COR-L47 (cell line): ENCODE results near the gene METAP1.
"Not testable (repeated sequence)": the region's sequence is repeated elsewhere in the genome, so short reads cannot be mapped to it uniquely, and the experiment has no call there.

ENCODE experiments used
- DNase-seq: peaks from one replicate; lab custom pipeline; 2025; lab: John Stamatoyannopoulos, UW

Gene METAP1

DNA sequence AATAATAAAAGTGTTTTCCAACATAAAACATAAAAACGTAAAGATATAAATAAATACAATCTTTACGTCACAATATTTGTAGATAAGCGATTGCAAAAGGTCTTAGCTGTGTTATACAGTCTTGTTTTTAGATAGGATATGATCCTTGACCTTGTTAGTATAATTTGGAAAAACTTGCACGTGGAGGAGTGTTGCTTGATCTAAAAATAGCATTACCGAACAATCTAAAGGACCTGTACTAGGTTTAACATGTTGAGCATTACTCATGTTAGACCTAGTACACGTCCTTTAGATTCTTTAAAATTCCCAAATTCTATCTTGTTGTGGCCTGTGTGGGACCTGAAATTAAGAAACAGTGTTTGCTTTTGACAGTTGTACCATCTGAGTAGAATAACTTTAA is 1.6 kb downstream of the METAP1 start:
- DNase-seq, result no peak

DNA sequence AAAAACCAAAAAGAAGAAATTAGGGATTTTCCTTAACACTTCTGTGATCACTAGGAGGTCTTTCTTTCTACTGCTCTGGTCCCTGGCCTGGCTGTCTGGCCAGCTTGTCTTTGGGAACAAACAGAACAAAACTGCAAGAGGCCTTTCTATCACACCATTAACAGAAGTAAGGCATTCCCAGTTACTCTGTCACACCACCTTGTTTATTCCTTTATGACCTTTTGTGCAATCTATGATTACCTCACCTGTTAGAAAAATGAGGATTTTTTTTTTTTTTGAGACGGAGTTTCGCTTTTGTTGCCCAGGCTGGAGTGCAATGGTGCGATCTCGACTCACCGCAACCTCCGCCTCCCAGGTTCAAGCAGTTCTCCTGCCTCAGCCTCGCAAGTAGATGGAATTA is 3.0 kb downstream of the METAP1 start:
- DNase-seq, result no peak

DNA sequence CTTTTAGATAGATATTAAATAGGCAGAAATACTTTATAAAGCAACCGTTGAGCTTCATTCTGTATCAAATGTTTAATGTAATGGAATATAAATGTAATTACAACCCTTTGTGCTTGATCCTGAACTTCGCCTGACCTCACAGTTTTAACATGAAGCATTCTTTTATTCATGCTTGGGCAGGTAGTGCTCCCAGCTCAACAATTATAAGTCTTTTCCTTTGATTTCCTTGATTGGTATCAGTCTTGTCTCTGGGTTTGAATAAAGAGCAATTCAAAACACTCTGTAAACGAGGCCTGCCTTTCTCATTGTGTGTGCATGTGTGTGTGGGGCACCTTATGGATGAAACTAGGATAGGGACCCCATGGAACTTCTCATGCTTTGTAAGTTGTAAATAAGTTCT is 6.8 kb downstream of the METAP1 start:
- no peak for DNase-seq

DNA sequence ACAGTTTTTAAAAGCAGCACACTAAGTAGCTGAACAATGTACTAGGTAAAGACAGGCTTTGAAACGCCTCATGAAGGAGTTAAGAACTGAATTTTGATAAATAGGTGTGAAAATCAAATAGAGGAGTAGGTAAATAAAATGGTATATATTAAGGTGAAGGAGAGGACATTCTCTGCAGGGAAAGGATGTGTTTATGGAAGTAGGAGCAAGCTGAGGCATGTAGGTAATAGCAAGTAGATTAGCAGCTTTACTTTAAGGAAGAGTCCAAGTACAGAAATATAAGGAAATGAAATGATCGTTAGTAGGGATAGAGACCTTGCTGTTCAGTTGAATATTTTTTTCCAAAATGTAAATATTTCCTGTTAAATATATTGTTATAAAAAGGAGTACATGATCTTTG is 12.5 kb downstream of the METAP1 start:
- no peak for DNase-seq

DNA sequence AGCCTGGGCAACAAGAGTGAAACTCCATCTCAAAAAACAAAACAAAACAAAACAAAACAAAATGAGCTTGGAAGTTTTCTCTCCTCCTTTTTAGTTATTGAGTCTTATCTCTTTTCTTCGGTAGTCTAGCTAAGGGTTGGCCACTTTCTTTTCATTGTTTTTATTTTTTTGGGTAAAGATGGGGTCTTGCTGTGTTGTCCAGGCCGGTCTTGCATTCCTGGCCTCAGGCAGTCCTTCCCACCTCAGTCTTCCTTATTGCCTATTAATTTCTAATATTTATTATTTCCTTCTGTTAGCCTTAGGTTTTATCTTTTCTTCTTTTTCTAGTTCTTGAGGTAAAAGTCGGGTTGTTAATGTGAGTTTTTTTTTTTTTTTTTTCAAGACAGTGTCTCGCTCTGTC is 16.4 kb downstream of the METAP1 start:
- DNase-seq, result no peak

DNA sequence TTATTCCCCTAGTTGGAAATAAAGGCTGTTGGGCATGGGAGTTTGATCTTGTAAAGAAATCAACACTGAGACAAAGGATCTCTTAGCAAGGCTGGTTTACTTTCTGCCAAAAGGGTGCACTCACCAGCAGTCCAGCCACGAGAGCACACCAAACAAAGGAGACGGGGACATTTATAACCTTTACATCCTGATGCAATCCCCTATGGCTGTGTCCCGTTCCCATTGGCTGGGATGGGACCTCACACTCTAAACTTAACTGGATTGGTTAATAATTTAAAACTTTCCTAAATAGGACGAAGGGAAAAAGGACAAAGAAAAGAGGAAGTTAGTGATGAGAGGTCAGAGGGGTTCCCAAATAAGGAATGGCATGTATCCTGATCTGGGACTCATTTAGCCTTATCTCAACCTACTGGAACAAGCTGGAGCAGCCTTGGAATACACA is 17.9 kb downstream of the METAP1 start:
- DNase-seq, result no peak

DNA sequence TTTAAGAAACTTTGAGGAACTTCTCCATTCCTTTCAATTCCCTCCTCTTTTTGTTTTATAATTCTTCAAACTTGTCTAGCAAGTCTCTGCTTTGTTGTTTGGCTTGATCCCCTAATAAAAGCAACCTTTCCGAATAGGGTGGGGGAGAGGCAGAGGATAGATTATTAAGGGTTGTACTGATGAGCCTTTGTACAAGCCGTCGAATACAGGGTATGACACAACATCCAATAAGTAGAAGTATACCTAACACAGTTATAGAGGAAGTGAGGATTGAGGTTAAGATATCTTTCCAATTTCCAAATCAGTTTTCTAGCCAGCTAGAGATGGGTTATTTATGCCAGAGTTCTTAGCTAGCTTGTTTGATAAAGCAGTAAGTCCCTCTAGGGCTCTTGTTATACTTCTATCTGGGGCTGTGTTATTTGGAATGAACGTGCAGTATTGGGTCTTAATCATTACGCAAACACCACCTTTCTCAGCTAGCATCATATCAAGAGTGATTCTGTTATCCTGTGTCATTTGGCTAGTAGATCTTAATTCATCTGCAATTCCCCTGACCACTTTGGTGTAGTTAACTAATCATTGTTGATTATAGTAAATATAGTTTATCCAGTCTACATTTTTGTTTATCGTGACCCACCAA is 18.5 kb downstream of the METAP1 start:
- DNase-seq, result no peak

DNA sequence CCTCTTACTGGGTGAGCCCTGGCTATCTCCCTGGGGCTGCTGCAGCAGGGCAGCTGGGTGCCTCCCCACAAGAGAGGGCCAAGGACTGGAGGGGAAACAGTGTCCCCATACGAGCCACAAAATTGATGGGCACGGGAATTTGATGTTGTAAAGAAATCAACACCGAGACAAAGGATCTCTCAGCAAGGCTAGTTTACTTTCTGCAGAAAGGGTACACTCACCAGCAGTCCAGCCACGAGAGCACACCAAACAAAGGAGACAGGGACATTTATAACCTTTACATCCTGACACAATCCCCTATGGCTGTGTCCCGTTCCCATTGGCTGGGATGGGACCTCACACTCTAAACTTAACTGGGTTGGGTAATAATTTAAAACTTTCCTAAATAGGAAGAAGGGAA is 25.9 kb downstream of the METAP1 start:
- no peak for DNase-seq

DNA sequence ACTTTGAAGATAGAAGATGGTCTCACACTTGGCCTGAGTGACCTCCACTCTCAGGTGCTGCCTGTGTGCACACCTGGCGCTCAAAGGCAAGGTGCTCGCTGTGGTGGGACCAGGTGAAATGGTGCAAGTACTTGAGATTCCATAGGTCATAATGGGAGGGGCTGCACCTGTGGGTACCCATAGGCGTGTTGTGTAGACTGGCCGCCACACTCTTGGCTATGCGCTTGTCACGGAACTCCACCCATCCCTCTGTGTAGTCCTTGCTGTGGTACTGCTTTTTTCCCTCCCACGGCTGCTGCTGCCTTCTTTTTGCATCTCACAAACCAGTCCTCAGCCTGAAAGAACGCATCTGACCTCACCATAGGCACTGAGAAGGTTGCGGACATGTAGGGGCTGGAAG is 27.0 kb downstream of the METAP1 start:
- DNase-seq, result no peak

DNA sequence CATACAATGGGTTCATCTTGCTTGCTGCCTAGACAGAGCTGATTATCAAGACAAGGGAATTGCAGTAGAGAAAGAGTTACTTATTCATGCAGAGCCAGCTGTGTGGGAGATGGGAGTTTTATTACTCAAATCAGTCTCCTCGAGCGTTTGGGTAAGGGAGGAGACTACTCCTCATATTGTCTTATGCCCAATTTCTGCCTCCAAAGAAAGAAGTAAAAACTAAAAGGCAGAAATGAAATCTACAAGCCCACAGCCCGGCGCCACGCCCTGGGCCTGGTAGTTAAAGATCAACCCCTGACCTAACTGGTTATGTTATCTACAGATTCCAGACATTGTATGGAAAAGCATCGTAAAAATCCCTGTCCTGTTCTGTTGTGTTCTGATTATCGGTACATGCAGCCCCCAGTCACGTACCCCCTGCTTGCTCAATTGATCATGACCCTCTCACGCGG is 28.3 kb downstream of the METAP1 start:
- not testable (repeated sequence) for DNase-seq

DNA sequence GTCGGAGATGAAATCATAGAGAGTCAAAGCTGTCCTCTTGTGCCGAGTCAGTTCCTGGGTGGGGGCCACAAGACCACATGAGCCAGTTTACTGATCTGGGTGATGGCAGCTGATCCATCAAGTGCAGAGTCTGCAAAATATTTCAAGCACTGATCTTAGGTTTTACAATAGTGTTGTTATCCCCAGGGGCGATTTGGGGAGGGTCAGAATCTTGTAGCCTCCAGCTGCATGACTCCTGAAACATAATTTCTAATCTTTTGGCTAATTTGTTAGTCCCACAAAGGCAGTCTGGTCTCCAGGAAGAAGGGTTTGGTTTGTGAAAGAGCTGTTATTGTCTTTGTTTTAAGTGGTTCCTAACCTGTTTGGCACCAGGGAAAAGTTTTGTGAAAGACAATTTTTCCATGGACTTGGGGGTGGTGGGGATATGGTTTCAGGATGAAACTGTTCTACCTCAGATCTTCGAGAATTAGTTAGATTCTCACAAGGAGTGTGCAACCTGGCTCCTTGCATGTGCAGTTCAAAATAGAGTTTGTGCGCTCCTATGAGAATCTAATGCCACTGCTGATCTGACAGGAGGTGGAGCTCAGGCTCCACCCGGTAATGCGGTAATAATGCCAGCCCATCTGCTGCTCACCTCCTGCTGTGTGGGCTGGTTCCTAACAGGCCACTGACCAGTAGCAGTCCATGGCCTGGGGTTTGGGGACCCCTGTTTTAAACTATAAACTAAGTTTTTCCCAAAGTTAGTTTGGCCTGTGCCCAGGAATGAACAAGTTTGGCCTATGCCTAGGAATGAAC is 29.2 kb downstream of the METAP1 start:
- no peak for DNase-seq

DNA sequence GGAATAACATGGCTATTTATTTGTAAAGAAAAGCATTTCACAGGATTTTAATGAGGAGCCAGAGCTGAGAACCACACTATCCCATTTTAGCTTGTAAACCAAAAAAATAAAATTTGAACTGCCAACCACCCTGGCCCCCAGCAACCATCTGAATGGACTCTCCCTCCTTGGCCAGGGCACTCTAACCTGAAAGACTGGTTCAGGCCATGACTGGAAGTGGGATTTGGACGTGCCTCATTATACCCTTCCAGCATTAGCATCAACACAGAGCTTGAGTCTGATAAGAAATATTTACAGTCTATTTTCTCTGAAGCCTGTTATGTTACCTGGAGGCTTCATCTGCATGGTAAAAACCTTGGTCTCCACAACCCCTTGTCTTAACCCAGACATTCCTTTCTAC is 30.0 kb downstream of the METAP1 start:
- DNase-seq, result no peak

DNA sequence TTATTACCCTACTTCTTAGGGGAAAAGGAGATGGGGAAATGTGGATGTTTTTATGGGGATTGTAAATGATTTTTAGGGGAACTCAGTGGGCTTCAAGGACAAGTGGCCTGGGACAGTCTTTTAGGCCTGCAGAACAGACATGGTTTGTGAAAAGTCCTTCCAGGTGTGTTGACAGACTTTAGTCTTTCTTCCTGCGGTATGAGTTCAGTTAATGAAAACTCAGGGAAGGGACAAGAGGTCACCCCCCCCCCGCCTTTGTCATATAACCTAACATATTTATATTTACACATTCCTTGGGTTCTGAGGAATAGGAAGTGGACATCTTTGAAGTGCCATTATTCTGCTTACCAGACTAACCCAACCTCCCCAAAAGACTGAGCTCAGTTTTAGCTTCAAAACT is 31.8 kb downstream of the METAP1 start:
- DNase-seq, result no peak

DNA sequence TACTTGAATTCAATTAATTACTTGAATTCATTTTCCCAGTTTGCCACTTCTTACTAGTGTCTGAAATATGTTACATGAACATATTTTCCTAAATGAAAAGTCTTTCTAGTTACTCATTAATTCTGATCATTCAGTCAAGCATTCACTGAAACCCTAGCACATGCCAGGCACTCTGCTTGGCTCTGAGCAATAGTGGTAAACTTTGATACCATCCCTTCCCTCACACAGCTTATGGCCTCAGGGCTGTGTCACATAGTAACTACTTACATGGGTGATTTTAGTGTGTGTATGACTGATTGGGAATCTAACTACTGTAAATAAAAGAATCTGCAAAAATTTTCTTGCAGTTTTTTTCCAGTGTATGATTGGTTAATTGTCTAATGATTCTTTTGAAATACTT is 32.7 kb downstream of the METAP1 start:
- no peak for DNase-seq

DNA sequence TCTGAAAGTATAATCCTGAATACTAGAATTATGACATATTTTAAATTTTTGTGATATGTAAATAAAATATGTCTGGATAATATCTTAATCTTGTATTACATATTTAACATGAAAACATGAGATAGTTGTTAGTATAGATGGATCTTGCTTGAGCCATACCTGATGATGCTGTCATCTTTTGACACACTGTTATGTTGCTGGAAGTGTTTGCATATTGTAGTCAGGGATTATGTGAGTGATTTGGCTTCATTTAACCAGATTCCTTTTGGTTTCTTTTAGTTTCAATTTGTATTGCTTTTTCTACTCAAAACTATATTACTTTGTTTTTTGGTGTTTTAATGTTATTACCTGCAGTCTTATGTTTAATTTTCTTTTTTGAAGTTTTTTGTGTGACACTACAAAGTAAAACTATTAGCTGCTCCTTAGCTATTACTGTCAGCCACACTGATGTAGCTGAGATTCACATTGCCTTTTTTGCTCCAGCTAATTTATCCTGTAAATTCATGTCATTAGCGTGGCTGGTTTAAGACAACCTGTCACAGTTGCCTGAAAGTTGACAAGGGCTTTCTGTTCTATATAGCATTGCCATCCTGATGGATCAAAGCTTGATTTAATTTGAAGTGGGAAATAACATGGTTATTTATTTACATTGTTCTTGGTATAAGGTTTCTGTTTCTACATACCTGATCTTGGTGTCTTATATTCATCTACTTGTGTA is 33.7 kb downstream of the METAP1 start:
- no peak for DNase-seq

DNA sequence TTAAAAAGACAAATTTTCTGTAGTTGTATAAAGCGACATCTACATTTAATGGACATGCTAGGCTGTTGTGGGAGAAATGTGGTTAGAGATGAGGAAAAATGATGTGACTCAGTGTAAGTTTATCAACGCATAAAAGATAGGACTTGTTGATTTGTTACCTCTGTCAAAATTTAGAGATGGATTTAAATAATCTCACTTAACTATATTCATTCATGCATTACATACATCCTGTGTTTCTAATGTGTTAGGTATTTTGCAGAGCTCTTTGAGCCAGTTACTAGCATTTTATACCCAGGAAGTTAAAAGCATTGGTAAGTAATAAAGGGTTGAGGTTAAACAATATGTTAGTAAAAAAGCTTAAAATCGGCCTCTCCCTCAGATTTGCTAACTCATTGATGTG is 34.3 kb downstream of the METAP1 start:
- DNase-seq, result no peak

DNA sequence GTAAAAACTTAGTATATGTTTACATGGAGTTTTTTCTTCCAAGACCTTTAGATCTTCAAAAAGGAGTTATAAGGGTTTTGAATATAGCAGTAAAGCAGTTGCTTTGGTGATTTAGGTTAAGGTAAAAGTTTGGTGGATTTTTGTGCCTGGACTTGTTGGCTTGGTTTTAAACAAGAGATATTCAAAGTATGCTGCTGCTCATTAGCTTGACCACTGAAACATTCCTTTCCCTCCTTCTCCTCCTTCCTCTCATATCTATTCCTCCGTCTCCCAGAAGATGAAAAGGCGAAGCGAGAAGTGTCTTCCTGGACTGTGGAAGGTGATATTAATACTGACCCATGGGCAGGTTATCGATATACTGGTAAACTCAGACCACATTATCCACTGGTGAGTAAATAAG is 38.4 kb downstream of the METAP1 start:
- no peak for DNase-seq

DNA sequence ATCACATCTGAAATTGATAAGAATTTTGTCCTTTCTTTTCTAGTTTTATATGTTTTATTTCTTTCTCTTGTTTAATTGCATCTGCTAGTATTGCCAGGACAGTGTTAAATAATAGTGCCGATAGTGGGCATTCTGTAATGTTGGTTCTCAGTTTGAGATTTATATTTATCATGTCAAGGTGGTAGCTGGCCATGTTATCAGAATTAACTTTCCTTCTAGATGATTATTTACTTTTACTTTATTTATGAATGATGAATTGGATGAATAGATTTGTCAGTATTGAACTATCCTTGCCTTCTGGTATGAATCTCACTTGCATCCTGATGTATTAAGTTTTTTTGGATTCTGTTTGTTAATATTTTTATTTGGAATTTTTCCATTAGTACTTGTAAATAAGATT is 42.7 kb downstream of the METAP1 start:
- no peak for DNase-seq

DNA sequence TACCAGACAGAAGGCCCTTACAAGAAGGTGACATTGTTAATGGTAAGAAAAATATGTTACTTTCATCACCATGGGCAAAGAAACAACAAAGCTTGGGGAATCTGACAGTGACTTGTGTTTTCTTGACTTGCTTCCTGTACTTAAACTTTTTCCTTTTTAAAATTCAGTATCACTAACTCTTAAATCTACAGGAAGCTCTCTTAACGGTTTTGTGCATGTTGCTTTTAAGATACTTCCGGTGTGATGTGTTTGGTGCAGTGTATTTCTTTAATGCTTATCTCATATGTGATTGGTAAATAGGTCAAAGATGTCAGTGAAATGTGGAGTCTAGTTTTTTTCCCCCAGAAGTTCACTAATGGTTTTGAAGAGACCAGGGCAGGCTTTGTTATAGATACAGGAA is 47.8 kb downstream of the METAP1 start:
- DNase-seq, result no peak

DNA sequence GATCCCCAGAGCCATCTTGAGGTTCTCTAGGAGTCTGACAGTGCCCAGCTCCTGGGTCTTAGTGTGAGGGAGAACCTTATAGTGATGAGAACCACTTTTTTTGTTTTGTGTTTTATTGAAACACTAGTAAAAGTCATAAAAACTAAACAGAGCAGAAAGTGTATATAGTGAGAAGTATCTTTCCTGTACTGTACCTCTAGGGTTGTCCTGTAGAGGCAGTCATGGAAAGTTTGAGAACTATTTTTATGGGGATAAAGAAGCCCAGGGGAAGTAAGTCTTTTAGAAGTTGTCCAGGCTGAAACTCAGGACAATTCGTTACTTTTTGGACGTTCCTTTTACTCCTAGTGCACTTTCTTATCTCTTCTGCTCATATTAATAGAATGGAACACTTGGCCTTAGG is 52.2 kb downstream of the METAP1 start:
- DNase-seq, result no peak

DNA sequence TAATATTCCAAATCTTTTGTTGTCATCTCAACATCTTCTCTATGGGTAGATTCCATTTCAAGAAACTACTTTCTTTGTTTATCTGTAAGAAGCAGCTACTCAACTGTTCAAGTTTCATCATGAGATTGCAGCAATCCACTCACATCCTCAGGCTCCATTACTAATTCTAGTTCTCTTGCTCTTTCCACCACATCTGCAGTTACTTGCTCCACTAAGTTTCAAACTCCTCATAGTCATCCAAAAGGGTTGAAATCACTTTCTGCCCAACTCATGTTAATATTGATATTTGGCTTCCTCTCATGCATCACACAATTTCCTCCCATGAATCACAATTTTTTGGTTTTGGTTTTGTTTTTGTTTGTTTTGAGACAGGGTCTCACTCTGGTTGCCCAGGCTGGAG is 57.4 kb downstream of the METAP1 start:
- no peak for DNase-seq

DNA sequence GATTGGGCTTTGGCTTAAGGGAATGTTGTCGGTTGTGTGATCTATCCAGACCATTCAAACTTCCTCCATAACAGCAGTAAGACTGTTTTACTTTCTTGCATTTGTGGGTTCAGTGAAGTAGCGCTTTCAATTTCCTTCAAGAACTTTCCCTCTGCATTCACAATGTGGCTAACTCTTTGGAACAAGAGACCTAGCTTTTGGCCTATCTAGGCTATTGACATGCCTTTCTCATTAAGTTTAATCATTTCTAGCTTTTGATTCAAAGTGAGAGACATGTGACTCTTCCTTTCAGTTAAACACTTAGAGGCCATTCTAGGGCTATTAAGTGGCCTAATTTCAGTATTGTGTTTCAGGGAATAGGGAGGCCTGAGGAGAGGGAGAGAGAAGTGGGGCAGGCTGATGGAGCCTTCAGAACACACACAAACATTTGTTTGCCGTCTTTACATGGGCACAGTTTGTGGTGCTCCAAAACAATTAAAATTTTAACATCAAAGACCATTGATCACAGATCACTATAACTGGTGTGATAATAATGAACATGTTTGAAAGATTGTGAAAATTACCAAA is 59.0 kb downstream of the METAP1 start:
- DNase-seq, result no peak

DNA sequence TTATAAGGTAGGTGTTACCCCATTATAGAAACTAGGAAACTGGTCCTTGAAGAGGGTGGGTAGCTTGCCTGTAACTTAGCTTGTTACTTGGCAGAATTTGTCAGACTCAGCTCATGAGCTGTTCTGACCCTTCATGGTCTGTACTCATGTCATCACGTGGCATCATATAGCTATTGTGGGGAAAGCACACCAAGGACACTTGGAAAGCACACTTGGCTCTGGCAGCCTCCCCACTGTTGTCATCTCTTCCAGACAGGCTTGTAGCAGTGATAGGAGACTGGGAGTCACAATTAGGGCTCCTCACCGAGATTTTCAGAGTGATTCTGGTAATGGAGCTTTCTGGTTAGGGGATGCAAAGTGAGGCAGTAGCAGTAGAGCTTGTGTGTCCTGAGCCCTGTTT is 62.7 kb downstream of the METAP1 start:
- no peak for DNase-seq
